ENCODE measurements around the gene ADAM8.

Gene ADAM8

DNA sequence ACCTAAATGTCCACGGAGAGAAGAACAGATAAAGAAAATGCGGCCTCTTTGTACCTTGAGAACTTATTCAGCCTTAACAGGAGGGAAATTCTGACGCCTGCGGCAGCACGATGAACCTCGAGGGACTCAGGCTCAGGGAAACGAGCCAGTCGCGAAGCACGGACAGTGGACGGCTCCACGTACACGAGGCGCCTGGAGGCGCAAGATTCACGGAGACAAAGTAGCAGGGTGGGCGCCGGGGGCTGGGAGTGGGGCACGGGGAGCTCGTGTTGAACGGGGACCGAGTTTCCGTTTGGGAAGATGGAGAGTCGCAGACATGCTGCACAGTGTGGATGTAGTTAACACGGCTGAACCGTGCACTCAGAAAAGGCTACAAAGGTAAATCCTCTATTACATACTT is 59.9 kb downstream of the ADAM8 start:
- H3K4me3 ChIP-seq (ENCODE audit: low read depth, low read length), result no peak overlapping the region
- TF ChIP-seq, protein P1, sequence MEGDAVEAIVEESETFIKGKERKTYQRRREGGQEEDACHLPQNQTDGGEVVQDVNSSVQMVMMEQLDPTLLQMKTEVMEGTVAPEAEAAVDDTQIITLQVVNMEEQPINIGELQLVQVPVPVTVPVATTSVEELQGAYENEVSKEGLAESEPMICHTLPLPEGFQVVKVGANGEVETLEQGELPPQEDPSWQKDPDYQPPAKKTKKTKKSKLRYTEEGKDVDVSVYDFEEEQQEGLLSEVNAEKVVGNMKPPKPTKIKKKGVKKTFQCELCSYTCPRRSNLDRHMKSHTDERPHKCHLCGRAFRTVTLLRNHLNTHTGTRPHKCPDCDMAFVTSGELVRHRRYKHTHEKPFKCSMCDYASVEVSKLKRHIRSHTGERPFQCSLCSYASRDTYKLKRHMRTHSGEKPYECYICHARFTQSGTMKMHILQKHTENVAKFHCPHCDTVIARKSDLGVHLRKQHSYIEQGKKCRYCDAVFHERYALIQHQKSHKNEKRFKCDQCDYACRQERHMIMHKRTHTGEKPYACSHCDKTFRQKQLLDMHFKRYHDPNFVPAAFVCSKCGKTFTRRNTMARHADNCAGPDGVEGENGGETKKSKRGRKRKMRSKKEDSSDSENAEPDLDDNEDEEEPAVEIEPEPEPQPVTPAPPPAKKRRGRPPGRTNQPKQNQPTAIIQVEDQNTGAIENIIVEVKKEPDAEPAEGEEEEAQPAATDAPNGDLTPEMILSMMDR (IDR thresholded peaks at IDR 0.05; ENCODE audit: control insufficient read depth, extremely low read depth, insufficient read depth), result no peak
- DNase-seq (ENCODE audit: low read depth), result no peak

GRCh38 chr10:133215586-133215985 is 61.1 kb downstream of the ADAM8 start:
- no peak for DNase-seq (ENCODE audit: low read depth)
- TF ChIP-seq, protein P1 (IDR thresholded peaks at IDR 0.05; ENCODE audit: control insufficient read depth, extremely low read depth, insufficient read depth), result no peak
- H3K4me3 ChIP-seq (ENCODE audit: low read depth, low read length), result no peak overlapping the region

DNA sequence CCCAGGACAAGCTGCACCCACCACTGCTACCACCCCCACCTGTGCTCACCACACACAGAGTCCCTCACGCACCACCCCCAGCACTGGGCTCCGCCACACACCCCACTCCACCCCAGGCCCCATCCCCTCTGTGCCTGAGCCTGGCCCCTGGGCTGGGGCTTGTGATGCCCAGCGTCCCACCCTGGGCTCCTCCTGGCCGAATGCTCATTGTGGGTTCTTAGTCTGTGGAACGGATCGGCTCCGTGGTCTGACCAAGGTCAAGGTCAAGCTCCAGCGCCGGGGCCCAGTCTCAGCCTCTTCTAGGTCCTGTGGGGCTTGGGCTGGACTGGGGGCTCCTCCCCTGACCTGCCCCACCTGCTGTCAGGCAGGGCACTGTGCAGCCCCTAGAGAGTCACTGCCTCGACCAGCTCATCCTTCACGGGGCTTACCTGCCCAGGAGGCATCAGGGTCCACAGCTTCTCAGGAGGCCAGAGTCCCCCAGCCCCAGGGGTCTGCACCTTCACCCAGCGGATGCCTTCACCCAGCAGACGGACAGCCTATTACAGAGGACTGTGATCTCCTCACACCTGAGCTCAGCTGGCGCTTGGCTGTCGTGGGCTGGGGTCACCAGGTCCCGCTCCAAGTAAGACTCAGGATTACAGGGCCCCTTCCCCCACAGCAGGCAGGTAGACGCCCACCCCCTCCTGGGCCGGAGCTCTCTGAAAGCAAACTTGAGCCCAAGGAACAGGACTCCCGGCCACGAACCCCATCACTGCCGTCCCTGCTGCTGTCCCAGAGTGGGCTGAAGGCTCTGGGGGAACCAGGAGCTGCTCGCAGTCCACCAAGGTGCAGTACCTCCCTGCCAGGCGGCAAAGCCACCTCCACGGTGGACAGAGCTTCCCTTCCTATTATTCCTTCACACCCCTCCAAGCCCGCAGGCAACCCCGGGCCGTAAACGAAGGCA is 61.9 kb downstream of the ADAM8 start:
- no peak for DNase-seq (ENCODE audit: low read depth)
- H3K4me3 ChIP-seq (ENCODE audit: low read depth, low read length), result no peak overlapping the region
- TF ChIP-seq, protein P1 (IDR thresholded peaks at IDR 0.05; ENCODE audit: control insufficient read depth, extremely low read depth, insufficient read depth), result no peak

DNA sequence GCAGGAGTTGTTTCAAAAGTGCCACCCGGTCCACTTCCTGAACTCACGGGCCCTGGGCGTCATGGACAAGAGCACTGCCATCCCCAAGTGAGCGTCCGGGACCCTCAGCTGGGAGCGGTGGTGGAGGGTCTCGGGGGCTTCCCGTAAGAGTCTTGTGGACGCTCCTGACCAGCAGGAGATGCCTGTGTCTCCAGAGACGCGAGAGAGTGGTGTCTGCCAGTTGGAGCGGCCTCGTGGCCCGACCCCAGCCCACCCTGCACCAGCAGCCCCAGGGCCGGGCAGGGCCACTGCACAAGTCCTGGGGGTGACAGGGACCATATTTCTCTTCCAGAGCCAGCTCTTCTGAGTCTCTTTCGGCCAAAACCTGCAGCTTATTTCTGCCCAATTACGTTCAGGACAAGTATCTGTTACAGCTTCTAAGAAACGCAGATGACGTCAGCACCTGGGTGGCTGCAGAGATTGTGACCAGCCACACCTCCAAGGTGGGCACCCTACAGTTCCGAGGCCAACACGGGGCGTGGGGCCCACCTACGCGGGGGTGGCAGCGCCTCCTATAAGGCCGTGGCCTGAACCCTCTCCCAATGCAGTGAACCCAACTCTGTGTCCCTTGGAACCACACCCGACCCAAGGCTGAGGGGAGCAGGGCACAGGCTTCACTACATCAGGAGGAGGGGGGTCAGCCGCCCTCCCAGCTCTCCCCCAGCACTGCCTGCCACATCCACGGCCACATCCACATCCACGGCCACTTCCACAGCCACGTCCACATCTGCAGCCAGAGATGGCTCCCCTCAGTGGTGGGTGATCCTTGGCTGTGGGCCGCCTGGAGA is 62.8 kb downstream of the ADAM8 start:
- no peak overlapping the region for H3K4me3 ChIP-seq (ENCODE audit: low read depth, low read length)
- no peak for DNase-seq (ENCODE audit: low read depth)
- TF ChIP-seq, protein P1 (IDR thresholded peaks at IDR 0.05; ENCODE audit: control insufficient read depth, extremely low read depth, insufficient read depth), result no peak

DNA sequence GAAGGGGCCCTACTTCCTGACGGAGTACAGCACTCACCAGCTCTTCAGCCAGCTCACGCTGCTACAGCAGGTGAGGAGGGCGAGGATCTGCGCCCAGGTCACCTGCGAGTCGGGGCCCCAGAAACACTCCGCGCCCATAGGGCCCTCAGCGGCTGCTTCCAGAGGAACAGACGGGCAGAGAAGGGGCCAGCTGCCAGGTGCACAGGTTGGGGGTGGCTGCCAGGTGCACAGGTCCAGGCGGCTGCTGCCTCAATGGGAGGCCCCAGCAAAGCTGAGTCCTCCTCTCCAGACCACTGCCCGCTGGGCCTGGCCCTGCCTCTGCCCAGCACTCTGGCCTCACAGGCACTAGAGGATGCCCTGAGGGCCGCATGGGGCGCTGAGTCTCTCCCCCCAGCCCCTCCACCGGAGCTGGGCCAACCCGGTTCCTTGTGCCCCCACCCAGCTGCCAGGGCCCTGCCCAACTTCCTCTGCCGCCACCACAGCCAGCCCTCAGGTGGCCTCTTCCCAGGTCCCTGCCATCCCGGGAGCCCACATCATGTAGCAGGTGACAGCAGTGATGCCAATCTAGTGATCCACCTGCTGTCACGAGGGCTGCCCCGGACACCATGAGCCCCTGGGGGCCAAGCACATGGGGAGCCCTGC is 63.7 kb downstream of the ADAM8 start:
- DNase-seq (ENCODE audit: low read depth), result no peak
- H3K4me3 ChIP-seq (ENCODE audit: low read depth, low read length), result no peak overlapping the region
- TF ChIP-seq, protein P1 (IDR thresholded peaks at IDR 0.05; ENCODE audit: control insufficient read depth, extremely low read depth, insufficient read depth), result no peak
